GM19455 (cell line): Measurements from ENCODE around the gene ANG.

Experiments used
- ATAC-seq: cut with Tn5 transposase; IDR thresholded peaks from one replicate; pipeline ENCODE4 v1.9.1; 2021; ENCODE audit not compliant: unreplicated experiment

Gene ANG

GRCh38 chr14:20742132-20742531, 53.6 kb downstream of the ANG start:
- ATAC-seq: no peak

- ATAC-seq: no peak
Observed at GRCh38 chr14:20743556-20743955, 55.0 kb downstream of the ANG start.
